A673 (cell line): ENCODE results near the gene SNX8. TPM values are rescaled to one million over a fixed set of nuclear protein-coding genes. Genes with fewer than 3 reads are reported as not detected.

Experiments
- BruUV-seq: library from RNA; stranded (reverse); fragments of 400-500 nt; replicated peaks from 2 replicates; lab custom pipeline; 2021; lab: Mats Ljungman, UMichigan
- CTCF ChIA-PET: fragments of 300-600 bp; sonication (Branson Sonifier 250); formaldehyde crosslinking; loops from one replicate; lab custom pipeline; 2022; ENCODE audit warnings: antibody characterized with exemption; lab: Charles Lee
- POLR2A ChIA-PET: fragments of 300-600 bp; sonication (Branson Sonifier 250); formaldehyde crosslinking; loops from one replicate; lab custom pipeline; 2022; ENCODE audit warnings: antibody characterized with exemption; ENCODE audit not compliant: low non-redundant PET; lab: Charles Lee
- DNase-seq: peaks from one replicate; pipeline ENCODE4 v3.0.0-alpha.2; 2015; ENCODE audit warnings: low spot score
- H3K27ac ChIP-seq: fragments of 200-600 bp; sonication (generic); 2 replicates; pipeline ENCODE4 v1.5.1; 2016; ENCODE audit warnings: mixed run types, low read depth, mild to moderate bottlenecking, mixed read lengths, antibody characterized with exemption, low read length; ENCODE audit not compliant: poor library complexity, severe bottlenecking
- H3K27me3 ChIP-seq: fragments of 200-600 bp; sonication (generic); replicated peaks from 2 replicates; pipeline ENCODE4 v1.6.1; 2017; ENCODE audit warnings: mixed run types, low read depth, mild to moderate bottlenecking, mixed read lengths, antibody characterized with exemption, low read length; ENCODE audit not compliant: insufficient read depth, poor library complexity
- H3K36me3 ChIP-seq: fragments of 200-600 bp; sonication (generic); 2 replicates; pipeline ENCODE4 v1.6.1; 2016; ENCODE audit warnings: mixed run types, mild to moderate bottlenecking, mixed read lengths, antibody characterized with exemption, low read length; ENCODE audit not compliant: insufficient read depth, poor library complexity, severe bottlenecking
- H3K4me1 ChIP-seq: fragments of 200-600 bp; sonication (generic); 2 replicates; pipeline ENCODE4 v1.6.1; 2017; ENCODE audit warnings: mixed run types, mild to moderate bottlenecking, mixed read lengths, antibody characterized with exemption, low read length; ENCODE audit not compliant: insufficient read depth, poor library complexity, severe bottlenecking
- H3K4me3 ChIP-seq: fragments of 200-600 bp; sonication (generic); 2 replicates; pipeline ENCODE4 v1.5.1; 2016; ENCODE audit warnings: low read depth, mixed run types, mild to moderate bottlenecking, mixed read lengths, low read length; ENCODE audit not compliant: poor library complexity, severe bottlenecking
- H3K9me3 ChIP-seq: fragments of 200-600 bp; sonication (generic); 2 replicates; pipeline ENCODE4 v1.6.1; 2016; ENCODE audit warnings: mixed run types, low read depth, mild to moderate bottlenecking, mixed read lengths, antibody characterized with exemption, low read length; ENCODE audit not compliant: poor library complexity, severe bottlenecking
- CTCF ChIP-seq: fragments of 300-800, 200-600 bp; sonication (generic); conservative IDR thresholded peaks from 2 replicates; pipeline ENCODE4 v1.5.1; 2017; ENCODE audit warnings: low read depth, mild to moderate bottlenecking, antibody characterized with exemption, low read length, moderate library complexity, mixed read lengths
- EZH2 ChIP-seq: fragments of 200-600 bp; sonication (generic); IDR thresholded peaks from 2 replicates; pipeline ENCODE4 v1.6.1; 2017; ENCODE audit warnings: borderline replicate concordance, low read depth, mild to moderate bottlenecking, mixed read lengths, antibody characterized with exemption, low read length; ENCODE audit not compliant: poor library complexity, severe bottlenecking
- intact Hi-C: fragments of 100-400 bp; cut with micrococcal nuclease; formaldehyde crosslinking; loops from one replicate; pipeline ENCODE4 v1.10.0; 2022; ENCODE audit not compliant: unreplicated experiment
- total RNA-seq: library from RNA; stranded (reverse); gene quantifications from 2 replicates; pipeline ENCODE4 v1.2.3, GENCODE V29; 2021

SNX8 gene
- total RNA-seq, 1 experiment from 2014 or later = 42.9 TPM

- no peak for DNase-seq
- H3K4me3 ChIP-seq = no peak overlapping the region
- CTCF ChIA-PET = no interaction called here
- POLR2A ChIA-PET = no interaction called here
- no peaks in the 10 kb centered on the region for H3K27me3 ChIP-seq
- no peak overlapping the region for H3K27ac ChIP-seq
- intact Hi-C loops = no loop called here
- no peak for TF ChIP-seq CTCF
- TF ChIP-seq EZH2 = no peak
- no TSS peak for BruUV-seq
- no peaks in the 10 kb centered on the region for H3K4me1 ChIP-seq
- peaks cover 37% of the 10 kb centered on the region for H3K36me3 ChIP-seq
- H3K9me3 ChIP-seq = no peaks in the 10 kb centered on the region
Measured at GRCh38 chr7:2211259-2211880, 102.9 kb downstream of the SNX8 start.

- DNase-seq = no peak
- peaks cover 30% of the 10 kb centered on the region for H3K36me3 ChIP-seq
- ChIA-PET CTCF (no interaction called here), POLR2A (no interaction called here)
- intact Hi-C loops = no loop called here
- no peak overlapping the region for H3K4me3 ChIP-seq
- H3K4me1 ChIP-seq = no peaks in the 10 kb centered on the region
- no peak overlapping the region for H3K27ac ChIP-seq
- TF ChIP-seq CTCF = no peak
- TF ChIP-seq EZH2 = no peak
- H3K9me3 ChIP-seq = no peaks in the 10 kb centered on the region
- H3K27me3 ChIP-seq = no peaks in the 10 kb centered on the region
- no TSS peak for BruUV-seq
Measured at GRCh38 chr7:2210551-2211258, 103.5 kb downstream of the SNX8 start.

- POLR2A ChIA-PET = no interaction called here
- H3K9me3 ChIP-seq = no peaks in the 10 kb centered on the region
- H3K27me3 ChIP-seq = no peaks in the 10 kb centered on the region
- no peak for DNase-seq
- H3K27ac ChIP-seq = no peak overlapping the region
- no TSS peak for BruUV-seq
- CTCF ChIA-PET = interaction anchor here (0.9 kb wide), 1 partner anchor 12 kb away, joined by 4 read pairs; no protein-coding TSS in a partner anchor
- no peaks in the 10 kb centered on the region for H3K4me1 ChIP-seq
- intact Hi-C loops = loop anchor here (5.0 to 10.0 kb wide), 2 partner anchors 545 to 633 kb away; no protein-coding TSS in a partner anchor
- no peak for TF ChIP-seq EZH2
- no peak for TF ChIP-seq CTCF
- H3K36me3 ChIP-seq = peaks cover 26% of the 10 kb centered on the region
- H3K4me3 ChIP-seq = no peak overlapping the region
Measured at GRCh38 chr7:2209961-2210323, 104.3 kb downstream of the SNX8 start.
